HCT116 (cell line): Measurements from ENCODE around the gene MYOZ2.

ENCODE experiments used
- CTCF ChIP-seq, 3 experiments: fragments of 200-600 bp in 1 of 3; sonication (generic) in 1 of 3; IDR thresholded peaks in 2 of 3; conservative IDR thresholded peaks in 1 of 3; 2 replicates each; pipeline ENCODE4 v1.5.1; 2012 to 2017; ENCODE audit warnings: low read depth in 2 of 3, low read length in 2 of 3, antibody characterized with exemption in 1 of 3, borderline replicate concordance in 1 of 3, control low read depth in 1 of 3, mild to moderate bottlenecking in 1 of 3, mixed read lengths in 1 of 3, mixed run types in 1 of 3, moderate library complexity in 1 of 3; ENCODE audit not compliant: insufficient read depth in 1 of 3
- RAD21 ChIP-seq: IDR thresholded peaks from 2 replicates; pipeline ENCODE4 v1.6.1; 2012; ENCODE audit warnings: low read depth, mild to moderate bottlenecking

- TF ChIP-seq RAD21: no peak
- no peak for TF ChIP-seq CTCF (IDR thresholded peaks at IDR 0.05 in 2 of 3, conservative IDR thresholded peaks at IDR 0.05 in 1 of 3; ENCODE audit: borderline replicate concordance in 1 of 3, insufficient read depth in 1 of 3, low read depth in 2 of 3, low read length in 2 of 3)
Observed at GRCh38 chr4:119206178-119206577, 70.5 kb downstream of the MYOZ2 start.
